G401 (cell line): Measurements from ENCODE around the gene SLC6A8. TPM values are rescaled to one million over a fixed set of nuclear protein-coding genes. Genes with fewer than 3 reads are reported as not detected.

Source experiments
- DNase-seq: peaks from one replicate; pipeline ENCODE4 v3.0.0-alpha.2; 2015; ENCODE audit warnings: low spot score
- in situ Hi-C: cut with HindIII; loops from 2 replicates; pipeline ENCODE4 v1.10.0; 2016; ENCODE audit warnings: low sequenced_read_pairs, mixed read lengths
- total RNA-seq: library from RNA; depleted of rRNA; stranded (reverse); fragments of >200 nt; shearing (Covaris generic); gene quantifications from 2 replicates; pipeline ENCODE4 v1.2.3, GENCODE V29; 2014; rRNA removed

Gene SLC6A8
- 13.1 and 14.5 TPM in 2 replicates for total RNA-seq

DNA sequence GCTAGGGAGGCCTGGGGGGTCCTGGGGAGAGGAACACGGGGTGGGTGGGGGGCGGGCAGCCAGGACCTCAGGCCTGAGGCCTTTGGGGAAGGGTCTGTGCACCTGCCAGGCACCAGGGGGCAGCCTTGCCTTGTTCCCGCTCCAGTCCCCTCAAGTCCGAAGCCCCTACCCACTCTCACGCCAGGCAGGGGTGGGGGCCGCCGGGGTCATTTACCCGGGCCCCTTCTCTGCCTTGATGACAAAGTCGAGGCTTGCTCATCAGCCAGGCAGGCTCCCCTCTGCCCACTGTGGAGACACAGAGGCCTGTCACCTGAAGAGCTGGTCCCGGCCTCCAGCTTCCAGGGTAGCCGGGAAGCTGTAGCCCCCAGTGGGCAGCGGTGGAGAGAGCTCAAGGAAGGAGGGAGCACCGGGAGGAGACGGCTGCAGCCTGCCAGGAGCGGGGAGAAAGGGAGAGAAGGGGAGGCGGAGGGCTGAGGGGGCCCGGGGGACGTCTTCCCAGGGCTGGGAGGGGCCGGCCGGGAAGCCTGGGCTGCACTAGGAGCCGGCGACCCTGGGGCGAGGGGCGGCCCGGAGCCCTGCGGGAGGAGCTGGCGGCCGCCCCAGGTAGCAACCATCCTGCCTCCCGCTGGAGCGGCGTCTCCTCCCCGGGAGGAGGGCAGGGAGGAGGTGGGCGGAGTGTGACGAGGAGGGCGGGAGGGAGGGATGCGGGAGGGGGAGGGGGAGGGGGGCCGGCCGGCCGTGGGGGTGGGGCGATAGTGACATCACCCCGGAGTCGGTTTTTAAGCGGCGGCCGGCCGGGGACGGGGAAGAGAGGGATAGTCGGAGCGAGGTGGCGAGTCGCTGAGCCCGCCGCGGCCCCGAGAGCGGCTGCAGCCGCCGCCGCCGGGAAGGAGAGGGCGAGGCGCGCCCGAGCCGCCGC is at the start of gene SLC6A8:
Gene SLC6A8, plus strand, starts transcription at position 806 of the 919 bp plus-strand sequence. CDS start 649 bp downstream, outside the sequence.
- DNase-seq, result peak; percentile 80
- in situ Hi-C loops, result no loop called here

DNA sequence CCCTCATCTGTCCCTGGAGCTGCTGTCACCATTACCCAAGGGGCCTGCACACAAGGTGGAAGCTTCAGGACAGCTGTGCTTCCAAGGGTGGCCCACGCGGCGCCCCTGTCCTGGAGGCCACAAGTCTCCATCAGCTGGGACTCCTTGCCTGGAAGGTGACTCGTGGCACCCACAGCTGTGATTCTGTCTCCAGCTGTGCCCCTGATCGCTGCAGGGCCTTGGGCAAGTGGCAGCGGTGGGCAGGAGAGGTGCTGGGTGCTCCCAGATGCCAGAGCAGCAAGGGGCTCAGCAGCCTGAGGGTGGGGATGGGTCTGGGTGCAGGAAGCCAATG is 49.7 kb upstream of the SLC6A8 start:
- DNase-seq, result no peak
- in situ Hi-C loops, result no loop called here

DNA sequence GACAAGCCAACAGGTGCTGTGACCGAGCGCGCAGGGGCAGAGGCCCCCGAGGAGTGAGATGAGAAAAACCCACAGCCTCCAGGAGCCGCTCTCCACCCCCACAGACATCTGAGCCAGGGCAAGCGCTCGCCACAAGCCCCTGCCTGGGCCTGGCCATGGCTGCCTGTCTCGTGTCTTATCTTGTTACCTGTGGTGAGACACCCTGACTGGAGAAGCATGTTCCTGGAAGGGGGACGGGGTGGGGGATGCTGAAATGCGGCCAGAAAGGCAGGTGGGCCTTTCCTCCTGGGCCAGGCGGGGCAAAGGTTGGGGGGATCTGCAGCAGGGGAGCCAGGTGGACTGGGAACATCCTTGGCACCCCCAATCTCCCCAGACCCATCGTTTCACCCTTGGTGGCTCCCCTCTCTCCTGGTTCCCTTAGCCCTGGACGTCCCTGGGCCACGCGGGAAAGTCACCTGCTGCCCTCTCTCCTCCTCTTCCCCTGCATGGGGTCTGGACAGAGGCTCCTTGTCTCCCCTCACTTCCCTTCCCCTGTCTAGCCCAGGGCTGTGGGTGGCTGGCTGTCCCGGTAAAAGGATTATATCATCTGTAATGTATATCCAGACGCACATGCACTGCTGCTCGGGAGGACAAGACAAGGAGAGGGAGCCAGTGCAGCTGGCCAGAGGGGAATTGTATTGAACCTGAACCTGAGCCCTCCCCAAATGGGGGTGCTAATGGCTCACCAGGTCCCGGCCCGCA is 49.1 kb upstream of the SLC6A8 start:
- no peak for DNase-seq
- in situ Hi-C loops, result no loop called here

DNA sequence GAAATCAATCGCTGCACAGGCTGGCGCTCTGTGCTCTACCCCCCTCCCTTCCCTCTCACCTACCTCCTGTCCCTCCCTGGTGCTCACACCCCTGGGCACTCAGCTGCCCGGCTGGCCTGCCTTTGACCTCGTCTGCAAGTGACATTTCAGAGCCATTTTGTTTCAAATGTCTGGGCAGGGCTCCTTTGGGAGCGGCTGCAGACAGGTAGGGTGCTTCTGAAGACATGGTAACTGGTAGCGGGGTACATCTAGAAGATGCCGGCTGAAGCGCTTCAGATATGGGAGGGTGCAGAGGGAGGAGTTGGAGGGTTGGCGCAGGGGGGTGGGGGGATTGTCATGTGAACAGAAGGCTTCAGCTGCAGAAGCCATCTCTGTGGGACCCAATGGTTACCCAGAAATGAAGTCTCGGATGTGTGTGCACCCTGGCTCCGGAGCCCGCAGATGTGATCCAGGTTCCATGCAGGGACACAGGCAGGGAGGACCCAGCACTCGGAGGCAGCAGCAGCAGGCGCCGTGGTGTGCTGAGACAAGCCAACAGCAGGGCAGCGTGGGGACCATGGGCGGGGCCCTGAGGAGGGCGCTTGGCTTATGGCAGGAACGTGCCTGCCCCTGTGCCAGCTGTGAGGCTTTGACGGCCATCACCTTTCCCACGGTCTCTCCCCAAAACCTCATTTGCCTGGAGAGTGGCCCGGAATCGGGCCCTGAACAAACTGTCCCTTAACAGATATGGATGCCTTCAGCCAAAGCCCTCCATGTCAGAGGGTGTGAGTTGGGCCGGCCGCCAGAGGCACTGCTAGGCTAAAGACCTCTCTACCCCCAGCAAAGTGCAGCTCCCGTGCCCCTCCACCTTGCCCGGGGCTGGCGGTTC is 48.3 kb upstream of the SLC6A8 start:
- in situ Hi-C loops, result no loop called here
- no peak for DNase-seq

DNA sequence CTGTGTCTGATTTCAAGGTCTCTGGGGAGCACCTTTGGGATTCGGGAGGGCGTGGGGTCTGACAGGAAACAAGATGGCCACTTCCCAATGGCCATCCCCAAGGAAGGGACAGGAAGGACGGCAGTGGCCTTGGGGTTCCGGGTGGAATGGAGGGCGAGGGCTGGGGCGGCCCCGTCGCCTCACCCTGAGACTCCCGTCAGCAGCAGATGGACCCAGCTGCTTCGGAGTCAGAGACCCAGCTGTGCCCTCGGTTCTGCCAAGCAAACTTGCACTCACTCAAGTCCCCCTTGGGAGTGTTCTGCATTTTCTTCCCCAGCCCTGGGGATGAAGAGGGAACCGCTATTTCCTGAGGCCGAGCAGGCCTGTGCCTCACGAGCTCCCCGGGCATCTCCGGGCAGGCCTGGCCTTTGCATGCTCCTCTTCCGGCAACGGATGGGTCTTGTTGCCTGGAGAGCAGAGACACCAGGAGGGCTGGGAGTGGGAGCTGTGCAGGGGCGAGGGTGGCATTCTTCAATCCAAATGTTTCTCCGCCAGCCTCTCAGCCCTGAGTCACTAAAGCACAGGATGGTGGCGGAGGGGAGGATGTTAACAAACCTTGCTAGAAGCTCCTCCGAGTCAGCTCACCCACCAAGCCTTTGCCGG is 47.6 kb upstream of the SLC6A8 start:
- DNase-seq, result no peak
- in situ Hi-C loops, result no loop called here

DNA sequence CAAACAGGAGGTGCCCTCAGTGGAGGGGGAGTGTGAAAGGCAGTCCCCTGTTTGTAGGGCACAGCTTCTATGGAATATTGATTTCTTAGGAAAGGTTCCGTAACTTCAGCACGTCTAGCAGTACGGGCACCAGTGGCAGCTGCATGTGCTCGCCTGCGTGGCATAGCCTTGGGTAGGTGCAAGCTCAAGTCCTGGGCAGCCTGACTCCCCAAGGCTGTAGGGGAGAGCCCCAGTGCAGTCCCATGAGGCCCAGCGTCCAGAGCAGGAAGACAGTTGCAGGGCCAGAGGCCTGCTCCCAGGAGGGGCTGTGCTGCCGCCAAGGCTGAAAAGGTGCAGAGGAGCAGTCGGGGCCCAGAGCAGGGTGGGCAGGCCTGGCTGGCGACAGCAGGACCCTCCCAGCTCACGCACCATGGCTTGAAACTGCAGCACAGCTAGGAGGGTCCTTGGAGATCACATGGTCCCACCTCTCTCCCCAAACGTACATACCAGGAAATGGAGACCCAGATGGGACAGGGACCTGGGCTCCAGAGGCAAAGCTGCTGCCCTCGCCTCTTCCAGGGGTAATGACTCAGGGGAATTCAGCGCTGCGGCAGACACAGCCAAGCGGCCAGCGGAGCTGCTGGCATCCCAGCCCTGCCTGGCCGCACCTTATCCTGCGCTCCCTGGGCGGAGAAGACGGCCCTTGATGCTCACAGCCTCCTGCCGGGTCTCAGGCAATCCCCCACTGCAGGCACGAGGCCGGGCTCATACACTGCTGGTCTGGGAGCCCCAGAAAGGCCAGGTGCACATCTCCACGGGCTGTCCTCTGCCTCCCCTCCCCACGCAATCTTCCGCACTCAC is 46.8 kb upstream of the SLC6A8 start:
- in situ Hi-C loops, result no loop called here
- DNase-seq, result no peak

DNA sequence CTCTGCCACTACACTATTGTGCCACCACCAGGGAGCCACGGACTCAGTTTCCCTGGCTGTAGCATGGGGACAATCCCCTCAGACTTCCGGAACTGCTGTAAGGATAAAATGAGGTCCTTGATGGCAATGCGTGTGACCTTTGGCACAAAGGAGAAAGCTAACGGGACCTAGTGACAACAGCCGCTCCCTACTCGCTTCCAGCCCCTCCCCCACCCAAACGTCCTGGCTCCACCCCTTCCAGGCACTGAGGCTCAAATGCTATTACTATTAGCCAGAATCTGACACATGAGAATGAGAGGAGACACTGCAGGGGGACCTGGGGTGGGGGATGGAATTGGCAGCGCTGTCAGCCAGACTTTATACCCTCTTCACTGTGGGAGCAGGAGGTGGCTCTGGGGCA is 46.1 kb upstream of the SLC6A8 start:
- in situ Hi-C loops, result no loop called here
- DNase-seq, result no peak

DNA sequence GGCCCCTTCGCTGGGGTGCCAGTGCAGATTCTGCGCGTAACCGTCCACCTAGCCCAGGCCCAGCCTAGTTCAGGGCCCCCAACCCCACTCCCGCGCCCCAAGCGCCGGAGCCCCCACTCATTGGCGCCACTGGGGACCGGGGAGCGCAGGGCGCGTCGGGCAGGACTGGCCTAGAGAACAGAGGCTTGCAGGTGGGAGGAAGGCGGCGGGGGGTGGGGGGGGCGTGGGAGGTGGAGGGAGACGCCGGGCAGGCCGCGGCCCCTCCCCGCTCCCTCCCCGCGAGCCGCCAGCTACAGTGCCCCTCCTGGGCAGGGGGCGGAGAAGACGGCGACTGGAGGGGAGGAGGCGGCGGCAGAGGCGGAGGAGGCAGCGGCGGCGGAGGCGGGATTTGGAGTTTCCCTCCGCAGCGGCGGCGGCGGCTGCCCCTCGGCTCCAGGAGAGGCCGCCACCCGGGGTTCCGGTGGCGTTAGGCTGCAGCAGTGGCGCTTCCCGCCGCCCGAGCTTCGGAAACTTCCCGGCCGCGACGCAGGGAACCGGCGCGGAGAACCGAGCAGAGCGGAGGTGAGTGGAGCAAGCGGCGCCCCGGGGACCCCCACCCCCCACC is 45.6 kb upstream of the SLC6A8 start:
- DNase-seq, result no peak
- in situ Hi-C loops, result no loop called here

DNA sequence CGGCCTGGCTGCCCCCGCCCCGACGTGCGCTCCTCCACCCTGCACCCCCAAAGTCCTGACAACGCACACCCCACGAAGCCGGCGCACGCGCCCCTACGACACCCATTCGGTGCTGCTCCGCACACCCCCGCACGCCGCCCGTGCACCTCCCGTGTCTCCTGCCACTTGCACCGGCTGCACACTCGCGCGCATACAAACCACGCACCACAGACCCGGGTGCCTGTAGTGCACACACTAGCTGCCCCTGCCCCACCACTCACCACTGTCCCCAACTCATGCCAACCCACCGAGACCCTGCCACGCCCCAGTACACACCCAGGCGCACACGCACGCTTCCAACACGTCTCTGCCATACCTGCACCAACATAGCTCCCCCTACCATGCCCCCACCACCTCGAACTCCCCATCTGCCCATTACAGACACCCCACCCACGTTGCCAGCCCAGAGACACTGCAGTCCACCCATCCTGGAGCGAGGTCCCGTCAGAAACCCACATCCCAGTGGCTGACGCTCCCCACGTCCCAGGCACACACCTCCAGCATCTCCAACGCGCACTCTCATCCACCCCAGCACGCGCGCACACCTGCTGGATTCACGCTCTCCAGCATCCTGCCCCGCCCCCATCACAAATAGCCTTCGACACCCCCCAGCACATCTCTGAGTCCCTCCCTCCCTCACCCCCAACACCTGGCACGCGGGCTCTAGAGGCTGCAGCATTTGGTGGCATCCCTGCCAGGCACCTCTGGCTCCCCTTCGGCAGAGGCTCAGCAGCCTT is 44.9 kb upstream of the SLC6A8 start:
- in situ Hi-C loops, result no loop called here
- DNase-seq, result no peak

DNA sequence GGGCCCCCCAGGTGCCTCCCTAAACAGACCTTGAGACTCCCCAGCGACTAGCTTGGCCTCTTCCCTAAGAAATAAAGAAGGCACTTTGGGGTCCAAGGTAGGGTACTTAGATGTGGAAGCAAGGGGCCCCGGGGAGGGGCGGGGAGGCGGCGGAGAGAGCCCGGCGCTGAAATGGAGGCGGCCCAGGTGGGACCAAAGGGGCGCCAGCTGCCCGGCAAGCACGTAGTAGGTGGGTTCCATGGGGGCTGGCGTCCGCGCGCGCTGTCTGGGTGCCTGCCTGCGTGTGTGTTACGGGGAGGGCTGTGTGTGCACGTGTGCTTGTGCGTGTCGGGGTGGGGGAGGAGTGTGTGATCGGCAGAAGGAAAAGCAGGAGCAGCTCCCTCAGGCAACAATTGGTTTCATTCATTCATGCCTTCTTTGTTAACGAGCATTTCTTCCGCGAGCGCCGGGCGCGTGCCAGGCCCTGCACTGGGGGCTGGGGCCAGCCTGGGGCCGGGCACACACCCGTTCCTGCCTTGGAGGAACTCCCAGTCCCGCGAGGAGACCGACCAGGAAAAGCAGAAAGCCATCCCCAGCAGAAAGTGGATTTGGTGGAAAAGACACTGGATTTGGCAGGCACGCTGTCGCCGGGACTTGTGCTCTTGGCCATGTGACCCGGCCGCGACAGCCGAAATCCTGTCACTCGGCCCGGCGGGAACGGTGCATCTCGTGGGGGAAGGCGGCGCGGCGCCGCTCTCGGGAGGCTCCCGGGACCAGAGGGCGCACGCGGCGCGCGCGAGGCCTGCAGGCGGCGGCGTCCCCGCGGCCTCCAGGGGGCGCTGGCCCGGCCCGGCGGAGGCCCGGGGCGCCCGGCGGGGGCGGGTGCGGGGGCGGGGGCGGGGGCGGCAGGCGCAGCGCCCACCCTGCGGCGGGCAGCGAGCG is 44.0 kb upstream of the SLC6A8 start:
- peak; percentile 9 for DNase-seq
- in situ Hi-C loops, result no loop called here

DNA sequence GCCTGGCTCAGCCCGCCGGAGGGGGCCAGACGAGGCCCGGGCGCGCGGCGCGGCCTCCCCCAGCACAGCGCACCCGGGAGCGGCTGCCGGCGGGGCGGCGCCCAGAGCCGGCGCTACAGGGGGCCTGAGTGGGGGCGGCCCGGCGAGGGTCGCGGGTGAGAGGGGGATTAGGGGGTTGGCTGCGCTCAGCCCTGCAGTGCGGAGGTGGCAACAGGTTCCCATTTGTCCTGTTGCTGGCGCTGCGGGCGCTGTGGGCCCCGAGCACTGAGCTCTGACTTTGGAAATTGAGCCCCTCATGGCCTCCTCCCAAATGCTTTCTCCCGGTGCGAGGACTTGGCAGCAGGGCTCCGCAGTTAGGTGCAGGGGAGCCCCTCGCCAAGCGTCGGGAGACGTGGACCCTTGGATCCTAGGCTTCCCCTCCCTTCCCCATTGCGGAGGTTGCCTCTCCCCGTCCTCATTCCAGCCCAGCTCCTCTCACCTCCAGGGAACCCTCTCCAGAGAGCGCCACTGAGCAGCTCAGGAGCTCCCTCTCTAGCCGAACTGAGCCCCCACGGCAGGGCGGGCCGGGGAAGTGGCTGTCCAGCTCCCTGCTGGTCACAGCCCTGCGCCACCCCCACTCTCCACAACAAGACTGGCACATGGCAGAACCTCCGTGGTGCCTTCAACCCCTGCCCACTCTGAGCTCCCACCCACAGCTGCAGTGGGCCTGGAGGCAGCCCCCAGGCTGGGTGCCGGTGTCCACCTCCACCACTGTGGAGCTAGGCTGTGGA is 43.2 kb upstream of the SLC6A8 start:
- in situ Hi-C loops, result no loop called here
- DNase-seq, result no peak

DNA sequence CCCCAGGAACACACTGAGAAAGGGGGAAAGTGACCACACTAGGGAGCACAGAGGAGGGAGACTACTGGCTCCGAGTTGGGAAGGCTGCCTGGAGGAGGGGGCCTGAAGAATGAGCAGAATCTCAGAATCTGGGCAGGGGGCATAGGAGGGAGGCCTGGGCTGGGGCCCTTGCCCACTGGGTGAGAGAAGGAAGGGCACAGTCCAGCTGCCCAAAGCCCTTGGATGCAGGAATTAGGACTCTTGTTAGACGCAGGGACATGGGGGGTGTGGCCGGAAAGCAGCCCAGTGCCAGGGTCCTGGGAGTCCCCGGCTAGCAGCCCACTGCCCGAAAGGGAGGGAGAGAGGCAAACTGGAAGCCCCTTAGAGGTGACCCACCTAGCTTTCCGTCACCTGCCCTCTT is 42.6 kb upstream of the SLC6A8 start:
- DNase-seq, result no peak
- in situ Hi-C loops, result no loop called here

DNA sequence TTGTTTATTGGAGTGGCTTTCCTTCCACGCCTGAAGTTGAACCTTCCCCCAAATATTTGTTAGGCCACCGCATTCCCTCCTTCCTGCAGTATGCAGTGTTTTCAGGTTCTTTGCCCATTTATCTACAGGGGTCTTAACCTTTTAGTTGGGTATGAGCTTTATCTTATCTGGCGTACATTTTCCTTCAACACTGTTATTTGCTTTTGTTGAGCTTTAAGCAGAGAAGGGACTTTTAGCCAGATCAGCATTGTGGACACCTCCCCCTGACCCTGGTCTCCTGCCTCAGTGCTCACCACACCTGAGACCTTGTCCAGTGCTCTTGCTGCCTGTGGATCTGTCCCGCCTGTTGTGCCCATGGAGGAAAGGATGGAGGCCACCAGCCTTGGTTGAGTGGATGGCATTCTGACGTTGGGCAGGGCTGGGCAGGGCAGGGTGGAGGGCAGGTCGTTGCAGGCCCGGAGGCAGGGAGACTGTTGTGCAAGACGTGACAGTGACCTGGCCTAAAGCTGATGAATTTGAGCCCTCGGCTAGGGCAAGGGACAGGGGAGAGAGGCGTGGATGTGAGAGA is 41.7 kb upstream of the SLC6A8 start:
- no peak for DNase-seq
- in situ Hi-C loops, result no loop called here

DNA sequence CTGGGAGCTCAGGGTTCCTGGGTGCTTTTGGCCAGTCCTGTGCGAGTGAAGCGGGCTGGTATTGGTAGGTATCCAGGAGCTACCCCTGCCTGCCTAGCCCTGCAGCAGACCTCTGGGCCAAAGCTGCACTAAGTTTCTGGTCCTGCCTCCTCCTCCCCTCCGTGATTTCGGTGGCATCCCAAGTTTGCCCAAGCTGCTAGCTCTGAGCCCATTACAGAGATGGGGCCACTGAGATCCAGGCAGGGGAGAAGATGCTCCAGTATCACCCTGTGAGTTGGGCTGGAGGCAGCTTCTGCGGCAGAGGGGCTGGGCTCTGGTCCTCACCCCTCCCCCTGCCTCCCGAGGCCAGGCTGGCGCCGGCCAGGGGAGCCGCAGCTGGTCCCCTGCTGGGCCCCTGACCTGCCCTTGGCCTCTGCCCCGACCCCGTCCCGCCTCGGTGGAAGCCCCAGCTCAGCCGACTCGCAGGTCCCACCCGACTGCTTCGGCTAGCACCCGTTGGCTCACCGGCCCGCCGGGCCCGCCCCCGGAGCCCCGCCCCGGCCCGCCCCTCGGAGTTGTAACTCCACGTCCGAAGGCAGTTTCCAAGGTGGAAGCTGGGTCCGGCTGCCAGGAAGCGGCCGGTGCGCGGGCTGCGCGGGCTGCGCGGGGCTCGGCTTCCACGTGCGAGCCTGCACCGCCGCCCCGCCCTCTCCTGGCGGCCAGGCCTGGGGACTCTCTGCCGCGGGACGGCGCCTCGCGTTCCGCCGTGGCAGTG is 40.9 kb upstream of the SLC6A8 start, which contains the start of gene DUSP9:
Gene DUSP9, plus strand, starts transcription at position 584 of the 754 bp plus-strand sequence. CDS start 751 bp downstream, outside the sequence.
- no peak for DNase-seq
- in situ Hi-C loops, result no loop called here
